Suprapubic skin (tissue), 4 donors: ENCODE results near the gene SLC39A9. TPM values are rescaled to one million over a fixed set of nuclear protein-coding genes. Genes with fewer than 3 reads are reported as not detected.

Experiments used
- DNase-seq, 2 donors: peaks; one replicate each; pipeline ENCODE4 v3.0.0-alpha.2; 2019; ENCODE audit warnings: low spot score in 2 of 2
- H3K27ac ChIP-seq: fragments of 200-600 bp; sonication (generic); one replicate; pipeline ENCODE4 v1.5.1; 2019
- H3K27me3 ChIP-seq: fragments of 200-600 bp; sonication (generic); one replicate; pipeline ENCODE4 v1.5.1; 2019
- H3K36me3 ChIP-seq: fragments of 200-600 bp; sonication (generic); one replicate; pipeline ENCODE4 v1.5.1; 2019
- H3K4me1 ChIP-seq: fragments of 200-600 bp; sonication (generic); one replicate; pipeline ENCODE4 v1.5.1; 2019
- H3K4me3 ChIP-seq: fragments of 200-600 bp; sonication (generic); one replicate; pipeline ENCODE4 v1.5.1; 2019; ENCODE audit warnings: mild to moderate bottlenecking
- H3K9me3 ChIP-seq: fragments of 200-600 bp; sonication (generic); one replicate; pipeline ENCODE4 v1.5.1; 2019
- CTCF ChIP-seq, 2 donors: fragments of 200-600 bp in 1 of 2; fragments of 450-650 bp in 1 of 2; sonication (generic) in 1 of 2; IDR thresholded peaks; one replicate each; pipeline ENCODE4 v1.5.1; 2016 to 2019; ENCODE audit warnings: antibody characterized with exemption in 2 of 2, mild to moderate bottlenecking in 1 of 2, moderate library complexity in 1 of 2
- EP300 ChIP-seq: sonication (generic); formaldehyde crosslinking; IDR thresholded peaks from one replicate; pipeline ENCODE4 v1.6.1; 2017; ENCODE audit warnings: antibody characterized with exemption
- POLR2A ChIP-seq, 2 donors: fragments of 450-650 bp; IDR thresholded peaks; one replicate each; pipeline ENCODE4 v1.6.1; 2017; ENCODE audit warnings: antibody characterized with exemption in 2 of 2, mild to moderate bottlenecking in 2 of 2, moderate library complexity in 2 of 2
- POLR2AphosphoS5 ChIP-seq, 3 donors: sonication (generic); formaldehyde crosslinking; IDR thresholded peaks; one replicate each; pipeline ENCODE4 v1.6.1; 2017; ENCODE audit warnings: antibody characterized with exemption in 3 of 3
- WGBS: methylation state at CpG from one replicate; pipeline ENCODE4 v1.1.5; 2018; 5-methylcytosine and 5-hydroxymethylcytosine counted together
- total RNA-seq, 4 donors: library from RNA; depleted of rRNA; stranded (reverse); fragments of >200 nt; gene quantifications; one replicate each; pipeline ENCODE4 v1.1.0, GENCODE V29; 2016

SLC39A9 gene
- total RNA-seq, 4 donors from 2014 or later = 46.5 to 65.6 (median 60.2) TPM

GRCh38 chr14:69432364-69432763 lies 33.9 kb downstream of the SLC39A9 start:
- TF ChIP-seq CTCF (IDR thresholded peaks at IDR 0.05) (no peak), POLR2A (IDR thresholded peaks at IDR 0.05) (no peak), EP300 (no peak), POLR2AphosphoS5 (IDR thresholded peaks at IDR 0.05) (no peak)
- no peaks in the 10 kb centered on the region for H3K9me3 ChIP-seq

GRCh38 chr14:69439521-69440270 lies 41.2 kb downstream of the SLC39A9 start:
- DNase-seq = no peak
- H3K36me3 ChIP-seq = peaks cover 14% of the 10 kb centered on the region
- no peaks in the 10 kb centered on the region for H3K27me3 ChIP-seq
- 89% methylated on average over 12 of the region's 12 CpGs for WGBS
- no peaks in the 10 kb centered on the region for H3K9me3 ChIP-seq
- no peaks in the 10 kb centered on the region for H3K4me1 ChIP-seq
- H3K27ac ChIP-seq = no peak overlapping the region
- H3K4me3 ChIP-seq = no peak overlapping the region
- no peak for TF ChIP-seq POLR2A (IDR thresholded peaks at IDR 0.05)
- no peak for TF ChIP-seq EP300
- no peak for TF ChIP-seq POLR2AphosphoS5 (IDR thresholded peaks at IDR 0.05)
- no peak for TF ChIP-seq CTCF (IDR thresholded peaks at IDR 0.05)

More at GRCh38 chr14:69432364-69432763, 33.9 kb downstream of the SLC39A9 start:
- H3K27me3 ChIP-seq = no peaks in the 10 kb centered on the region
- 97% methylated on average over 2 of the region's 2 CpGs for WGBS
- H3K36me3 ChIP-seq = no peaks in the 10 kb centered on the region
- no peak for DNase-seq
- no peaks in the 10 kb centered on the region for H3K4me1 ChIP-seq
- no peak overlapping the region for H3K4me3 ChIP-seq
- H3K27ac ChIP-seq = no peak overlapping the region

GRCh38 chr14:69441948-69442347 lies 43.5 kb downstream of the SLC39A9 start:
- H3K27me3 ChIP-seq = no peaks in the 10 kb centered on the region
- WGBS = 87% methylated on average over 5 of the region's 5 CpGs

GRCh38 chr14:69443296-69443805 lies 44.9 kb downstream of the SLC39A9 start:
- DNase-seq = no peak
- Histone ChIP-seq H3K36me3 (peaks cover 19% of the 10 kb centered on the region), H3K4me1 (no peaks in the 10 kb centered on the region), H3K27ac (no peak overlapping the region), H3K27me3 (no peaks in the 10 kb centered on the region), H3K4me3 (no peak overlapping the region), H3K9me3 (no peaks in the 10 kb centered on the region)
- TF ChIP-seq EP300 = no peak
- TF ChIP-seq POLR2A (IDR thresholded peaks at IDR 0.05) = no peak
- TF ChIP-seq POLR2AphosphoS5 (IDR thresholded peaks at IDR 0.05) = no peak
- TF ChIP-seq CTCF (IDR thresholded peaks at IDR 0.05) = no peak
- WGBS = 97% methylated on average over 5 of the region's 5 CpGs

More at GRCh38 chr14:69441948-69442347, 43.5 kb downstream of the SLC39A9 start:
- Histone ChIP-seq H3K27ac (no peak overlapping the region), H3K36me3 (peaks cover 19% of the 10 kb centered on the region), H3K4me3 (no peak overlapping the region), H3K4me1 (no peaks in the 10 kb centered on the region), H3K9me3 (no peaks in the 10 kb centered on the region)
- DNase-seq = no peak
- TF ChIP-seq POLR2A (IDR thresholded peaks at IDR 0.05) (no peak), EP300 (no peak), CTCF (IDR thresholded peaks at IDR 0.05) (no peak), POLR2AphosphoS5 (IDR thresholded peaks at IDR 0.05) (no peak)

- no peak overlapping the region for H3K27ac ChIP-seq
- no peaks in the 10 kb centered on the region for H3K4me1 ChIP-seq
- no peaks in the 10 kb centered on the region for H3K9me3 ChIP-seq
- TF ChIP-seq POLR2AphosphoS5 (IDR thresholded peaks at IDR 0.05) (no peak), EP300 (no peak), POLR2A (IDR thresholded peaks at IDR 0.05) (no peak), CTCF (IDR thresholded peaks at IDR 0.05) (no peak)
- DNase-seq = no peak
- H3K36me3 ChIP-seq = peaks cover 9% of the 10 kb centered on the region
- WGBS = 97% methylated on average over 8 of the region's 8 CpGs
- no peaks in the 10 kb centered on the region for H3K27me3 ChIP-seq
- H3K4me3 ChIP-seq = no peak overlapping the region
Observed at GRCh38 chr14:69449216-69449615, 50.7 kb downstream of the SLC39A9 start.
